Activated B cell treated with CpG ODN at 0.5 μM for 24 hours (primary cell): ENCODE data around the gene ANKS1B. TPM values are rescaled to one million over a fixed set of nuclear protein-coding genes. Genes with fewer than 3 reads are reported as not detected.

Source experiments
- ATAC-seq: fragments of 200-7000 bp; cut with Tn5 transposase; one replicate; pipeline ENCODE4 v1.10.0; 2021; ENCODE audit warnings: low read depth, mild to moderate bottlenecking, moderate library complexity
- CTCF ChIA-PET: fragments of 350-600 bp; sonication (Branson Sonifier 250); formaldehyde crosslinking; loops from one replicate; lab custom pipeline; 2021; ENCODE audit warnings: antibody characterized with exemption; lab: Charles Lee
- POLR2A ChIA-PET: fragments of 350-600 bp; sonication (Branson Sonifier 250); formaldehyde crosslinking; loops from one replicate; lab custom pipeline; 2021; ENCODE audit warnings: antibody characterized with exemption; lab: Charles Lee
- DNase-seq: peaks from one replicate; pipeline ENCODE4 v3.0.0; 2022
- H3K27ac Mint-ChIP-seq: one replicate; pipeline ENCODE4 v1.8.0; 2020; ENCODE audit warnings: mixed read lengths
- H3K27me3 Mint-ChIP-seq: one replicate; pipeline ENCODE4 v1.8.0; 2021; ENCODE audit warnings: mixed read lengths
- H3K36me3 Mint-ChIP-seq: one replicate; pipeline ENCODE4 v1.8.0; 2021; ENCODE audit warnings: low read depth, mixed read lengths
- H3K4me1 Mint-ChIP-seq: one replicate; pipeline ENCODE4 v1.8.0; 2021; ENCODE audit warnings: mixed read lengths
- H3K4me3 Mint-ChIP-seq: one replicate; pipeline ENCODE4 v1.8.0; 2020; ENCODE audit warnings: mild to moderate bottlenecking, mixed read lengths
- H3K9me3 Mint-ChIP-seq: one replicate; pipeline ENCODE4 v1.8.0; 2020; ENCODE audit warnings: mixed read lengths
- CTCF ChIP-seq: fragments of 200-600 bp; IDR thresholded peaks from one replicate; pipeline ENCODE4 v1.8.0; 2022; ENCODE audit warnings: antibody characterized with exemption, mild to moderate bottlenecking
- intact Hi-C: fragments of 100-400 bp; cut with micrococcal nuclease; formaldehyde crosslinking; loops from one replicate; pipeline ENCODE4 v1.15.1; 2024
- total RNA-seq: library from RNA; stranded (reverse); gene quantifications from 2 replicates; pipeline ENCODE4 v1.2.3, GENCODE V29; 2022

Gene ANKS1B
- total RNA-seq, 1 donor from 2014 or later: not detected

- Mint-ChIP-seq H3K27ac (no peak overlapping the region), H3K4me1 (no peaks in the 10 kb centered on the region), H3K36me3 (no peaks in the 10 kb centered on the region), H3K9me3 (no peaks in the 10 kb centered on the region), H3K4me3 (no peak overlapping the region), H3K27me3 (no peaks in the 10 kb centered on the region)
- POLR2A ChIA-PET: no interaction called here
- intact Hi-C loops: no loop called here
- ATAC-seq (no peak), DNase-seq (no peak)
- CTCF ChIA-PET: no interaction called here
- TF ChIP-seq CTCF: no peak
These were observed 814.7 kb downstream of the ANKS1B start for GRCh38 chr12:99170037-99170436.

GRCh38 chr12:99157946-99158345 is 826.8 kb downstream of the ANKS1B start:
- Mint-ChIP-seq H3K4me1 (no peaks in the 10 kb centered on the region), H3K27ac (no peak overlapping the region), H3K9me3 (peaks cover 5% of the 10 kb centered on the region), H3K27me3 (no peaks in the 10 kb centered on the region), H3K4me3 (no peak overlapping the region), H3K36me3 (no peaks in the 10 kb centered on the region)
- no peak for DNase-seq
- ChIA-PET POLR2A (no interaction called here), CTCF (no interaction called here)
- ATAC-seq: no peak
- no peak for TF ChIP-seq CTCF
- intact Hi-C loops: no loop called here

- no peak for DNase-seq
- no peak overlapping the region for H3K4me3 Mint-ChIP-seq
- H3K27me3 Mint-ChIP-seq: no peaks in the 10 kb centered on the region
- no peak for ATAC-seq
- ChIA-PET POLR2A (no interaction called here), CTCF (no interaction called here)
- H3K4me1 Mint-ChIP-seq: no peaks in the 10 kb centered on the region
- H3K9me3 Mint-ChIP-seq: peaks cover 3% of the 10 kb centered on the region
- no peak for TF ChIP-seq CTCF
- no peak overlapping the region for H3K27ac Mint-ChIP-seq
- no peaks in the 10 kb centered on the region for H3K36me3 Mint-ChIP-seq
- intact Hi-C loops: no loop called here
These were observed 829.8 kb downstream of the ANKS1B start for GRCh38 chr12:99154983-99155336.

GRCh38 chr12:99154216-99154982 is 830.3 kb downstream of the ANKS1B start:
- ChIA-PET POLR2A (no interaction called here), CTCF (no interaction called here)
- H3K9me3 Mint-ChIP-seq: no peaks in the 10 kb centered on the region
- no peak for TF ChIP-seq CTCF
- no peaks in the 10 kb centered on the region for H3K4me1 Mint-ChIP-seq
- H3K4me3 Mint-ChIP-seq: no peak overlapping the region
- H3K36me3 Mint-ChIP-seq: no peaks in the 10 kb centered on the region
- no peak for DNase-seq
- no peak overlapping the region for H3K27ac Mint-ChIP-seq
- no peaks in the 10 kb centered on the region for H3K27me3 Mint-ChIP-seq
- intact Hi-C loops: no loop called here
- ATAC-seq: no peak

- no peaks in the 10 kb centered on the region for H3K36me3 Mint-ChIP-seq
- intact Hi-C loops: no loop called here
- no peak for TF ChIP-seq CTCF
- CTCF ChIA-PET: no interaction called here
- H3K9me3 Mint-ChIP-seq: no peaks in the 10 kb centered on the region
- no peaks in the 10 kb centered on the region for H3K4me1 Mint-ChIP-seq
- DNase-seq (no peak), ATAC-seq (no peak)
- POLR2A ChIA-PET: no interaction called here
- H3K27ac Mint-ChIP-seq: no peak overlapping the region
- H3K4me3 Mint-ChIP-seq: no peak overlapping the region
- no peaks in the 10 kb centered on the region for H3K27me3 Mint-ChIP-seq
These were observed 831.4 kb downstream of the ANKS1B start for GRCh38 chr12:99153293-99153692.
